ENCODE data around the gene CCDC92B.

The CCDC92B gene

DNA sequence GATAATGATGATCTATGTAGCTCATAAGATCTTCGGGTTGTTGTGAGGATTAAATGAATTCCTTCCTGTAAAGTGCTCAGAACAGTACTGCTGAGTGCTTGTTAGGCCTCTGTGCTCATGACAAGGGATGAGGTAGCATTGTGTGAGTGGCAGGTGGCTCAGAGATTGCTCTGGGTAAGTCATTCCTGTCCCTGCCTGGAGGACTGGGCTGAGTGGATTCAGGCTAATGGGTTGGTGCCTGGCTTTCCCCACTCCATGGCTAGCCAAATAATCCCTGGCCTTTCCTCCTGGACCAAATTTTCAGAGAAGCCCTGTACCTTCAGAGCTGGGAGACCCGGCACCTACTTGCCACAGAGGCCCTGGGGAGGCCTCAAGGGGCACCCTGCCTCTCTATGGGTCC is 1.3 kb upstream of the CCDC92B start:
- DNase-seq (ENCODE audit: insufficient read length, low spot score) = no peak
- no peak for TF ChIP-seq POU2F2 (IDR thresholded peaks at IDR 0.05; ENCODE audit: low read depth, low read length)
- TF ChIP-seq POLR2A (IDR thresholded peaks at IDR 0.05; ENCODE audit: low read depth, low read length) = no peak
- no peak for TF ChIP-seq PAX5 (IDR thresholded peaks at IDR 0.05; ENCODE audit: insufficient read depth, low read length, severe bottlenecking)
- no peak for TF ChIP-seq TAF1 (IDR thresholded peaks at IDR 0.05; ENCODE audit: low read depth, low read length)
- no peak for TF ChIP-seq SPI1 (IDR thresholded peaks at IDR 0.05; ENCODE audit: low read depth, low read length)
- no peak for TF ChIP-seq POLR2AphosphoS5 (IDR thresholded peaks at IDR 0.05; ENCODE audit: low read depth, low read length)
- no peak for FAIRE-seq

DNA sequence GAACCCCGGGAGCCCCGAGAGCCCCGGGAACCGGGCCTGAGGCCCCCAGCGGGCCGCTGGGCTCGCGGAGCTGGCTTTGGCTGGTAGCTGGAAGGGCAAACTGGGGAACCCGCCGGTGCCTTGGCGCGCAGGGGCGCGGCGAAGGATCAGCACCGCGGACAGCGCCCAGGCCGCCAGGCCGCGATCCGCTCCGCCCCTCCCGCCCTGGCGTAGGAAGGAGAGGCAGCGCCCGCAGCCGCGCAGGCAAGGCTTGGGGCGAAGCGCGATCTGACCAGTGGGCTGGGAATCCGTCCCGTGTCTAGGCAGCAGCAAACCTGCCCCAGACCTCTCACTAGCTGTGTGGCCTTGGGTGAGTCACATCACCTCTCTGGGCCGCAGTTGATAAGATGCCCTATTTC is 331 bp upstream of the CCDC92B start:
- peak; percentile 94 for DNase-seq (ENCODE audit: insufficient read length, low spot score)
- peak; percentile 95 for FAIRE-seq
- no peak for TF ChIP-seq POU2F2 (IDR thresholded peaks at IDR 0.05; ENCODE audit: low read depth, low read length)
- TF ChIP-seq SPI1 (IDR thresholded peaks at IDR 0.05; ENCODE audit: low read depth, low read length) = no peak
- no peak for TF ChIP-seq POLR2A (IDR thresholded peaks at IDR 0.05; ENCODE audit: low read depth, low read length)

DNA sequence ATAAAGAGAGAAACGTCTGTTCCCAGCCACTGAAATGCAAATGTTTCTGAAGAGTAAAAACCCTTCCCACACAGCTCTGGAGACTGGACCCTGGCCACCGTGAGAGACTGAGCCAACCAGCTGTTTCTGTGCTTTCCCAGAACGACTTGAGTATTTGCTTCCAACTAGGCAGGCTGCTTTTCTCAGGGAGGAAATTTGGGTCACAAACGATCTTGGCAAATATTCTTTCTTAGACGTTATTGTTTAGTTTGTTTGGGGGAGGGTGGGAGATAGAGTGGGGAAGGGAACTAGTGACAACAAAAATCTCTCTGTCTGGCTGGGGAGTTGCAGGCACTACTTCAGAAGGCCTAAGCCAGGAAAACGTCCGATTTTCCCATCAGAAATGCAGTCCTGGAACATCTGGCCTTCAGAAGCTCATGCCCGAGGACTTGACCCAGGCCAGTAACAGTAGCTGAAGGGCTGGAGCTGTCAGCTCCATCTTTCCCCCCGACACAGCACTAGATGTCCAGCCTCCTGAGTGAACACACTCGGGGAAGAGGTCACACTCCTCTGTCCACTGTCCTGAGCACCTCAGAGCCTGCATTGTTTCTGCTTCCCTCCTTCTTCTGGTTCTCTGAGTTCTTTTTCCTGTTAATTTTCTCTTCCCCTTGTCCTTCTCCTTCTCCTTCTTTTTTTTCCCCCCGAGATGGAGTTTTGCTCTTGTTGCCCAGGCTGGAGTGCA is 4.0 kb downstream of the CCDC92B start:
- no peak for TF ChIP-seq POLR2AphosphoS5 (IDR thresholded peaks at IDR 0.05; ENCODE audit: low read depth, low read length)
- TF ChIP-seq SPI1 (IDR thresholded peaks at IDR 0.05; ENCODE audit: low read depth, low read length) = no peak
- TF ChIP-seq TAF1 (IDR thresholded peaks at IDR 0.05; ENCODE audit: low read depth, low read length) = no peak
- no peak for TF ChIP-seq POU2F2 (IDR thresholded peaks at IDR 0.05; ENCODE audit: low read depth, low read length)
- TF ChIP-seq PAX5 (IDR thresholded peaks at IDR 0.05; ENCODE audit: insufficient read depth, low read length, severe bottlenecking) = no peak
- no peak for TF ChIP-seq POLR2A (IDR thresholded peaks at IDR 0.05; ENCODE audit: low read depth, low read length)
- FAIRE-seq = no peak
- DNase-seq (ENCODE audit: insufficient read length, low spot score) = no peak

DNA sequence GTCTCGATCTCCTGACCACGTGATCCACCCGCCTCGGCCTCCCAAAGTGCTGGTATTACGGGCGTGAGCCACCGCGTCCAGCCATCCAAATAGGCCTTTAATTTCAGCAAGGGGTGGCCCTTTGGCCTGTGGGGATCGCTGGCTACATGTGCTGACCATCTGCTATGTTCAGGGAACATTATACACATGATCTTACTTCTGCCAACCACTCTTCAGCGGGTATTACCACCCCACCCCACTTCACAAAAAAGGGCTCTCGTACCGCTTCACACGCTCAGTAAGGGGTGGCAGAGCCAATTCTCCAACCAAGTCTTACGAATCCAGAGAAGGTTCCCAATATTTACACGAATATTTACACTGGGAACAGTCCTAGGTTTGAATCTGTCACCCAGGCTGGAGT is 11.8 kb downstream of the CCDC92B start:
- DNase-seq (ENCODE audit: insufficient read length, low spot score) (no peak), FAIRE-seq (no peak)

DNA sequence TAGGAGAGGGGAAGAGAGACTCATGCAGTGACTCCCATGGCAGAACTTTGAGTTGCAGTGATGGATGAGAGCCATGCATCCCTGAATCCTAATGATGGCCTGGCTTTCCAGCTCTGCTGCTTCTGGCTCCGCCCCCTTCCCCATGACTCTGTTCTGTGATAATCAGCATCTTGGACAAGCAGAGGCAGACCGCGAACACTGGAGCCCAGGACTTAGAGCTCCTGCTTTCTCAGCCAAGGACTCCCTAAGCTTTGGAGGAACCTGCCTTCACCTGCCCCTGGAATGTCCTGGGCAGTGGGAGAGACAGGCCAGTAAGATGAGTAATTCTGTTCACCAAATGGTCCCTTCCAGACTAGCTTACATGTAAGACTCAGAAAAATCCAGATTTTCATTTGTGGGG is 12.5 kb downstream of the CCDC92B start:
- no peak for DNase-seq (ENCODE audit: insufficient read length, low spot score)
- no peak for FAIRE-seq
- no peak for TF ChIP-seq POLR2AphosphoS5 (IDR thresholded peaks at IDR 0.05; ENCODE audit: low read depth, low read length)
- TF ChIP-seq POLR2A (IDR thresholded peaks at IDR 0.05; ENCODE audit: low read depth, low read length) = no peak
- TF ChIP-seq SPI1 (IDR thresholded peaks at IDR 0.05; ENCODE audit: low read depth, low read length) = no peak
- TF ChIP-seq POU2F2 (IDR thresholded peaks at IDR 0.05; ENCODE audit: low read depth, low read length) = no peak
- TF ChIP-seq PAX5 (IDR thresholded peaks at IDR 0.05; ENCODE audit: insufficient read depth, low read length, severe bottlenecking) = no peak
- TF ChIP-seq TAF1 (IDR thresholded peaks at IDR 0.05; ENCODE audit: low read depth, low read length) = no peak

More for the DNA sequence above, 11.8 kb downstream of the CCDC92B start:
- TF ChIP-seq POLR2AphosphoS5 (IDR thresholded peaks at IDR 0.05; ENCODE audit: low read depth, low read length) = no peak
- no peak for TF ChIP-seq PAX5 (IDR thresholded peaks at IDR 0.05; ENCODE audit: insufficient read depth, low read length, severe bottlenecking)
- TF ChIP-seq TAF1 (IDR thresholded peaks at IDR 0.05; ENCODE audit: low read depth, low read length) = no peak
- TF ChIP-seq POLR2A (IDR thresholded peaks at IDR 0.05; ENCODE audit: low read depth, low read length) = no peak
- TF ChIP-seq SPI1 (IDR thresholded peaks at IDR 0.05; ENCODE audit: low read depth, low read length) = no peak
- no peak for TF ChIP-seq POU2F2 (IDR thresholded peaks at IDR 0.05; ENCODE audit: low read depth, low read length)

DNA sequence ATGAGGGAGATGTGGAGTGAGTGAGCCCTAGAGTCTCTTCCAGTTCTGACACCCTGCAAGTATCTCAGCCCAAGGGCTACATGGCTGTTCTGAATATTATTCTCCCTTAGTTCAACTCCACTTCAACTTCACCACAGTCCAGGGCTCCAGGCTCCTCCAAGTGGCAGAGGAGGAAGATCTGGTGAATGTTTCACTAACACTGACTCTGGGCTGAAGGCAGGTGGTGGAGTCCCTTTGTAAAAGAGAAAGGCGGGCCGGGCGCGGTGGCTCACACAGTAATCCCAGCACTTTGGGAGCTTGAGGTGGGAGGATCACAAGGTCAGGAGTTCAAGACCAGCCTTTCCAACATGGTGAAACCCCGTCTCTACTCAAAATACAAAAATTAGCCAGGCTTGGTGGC is 13.6 kb downstream of the CCDC92B start:
- DNase-seq (ENCODE audit: insufficient read length, low spot score) (no peak), FAIRE-seq (no peak)
- no peak for TF ChIP-seq TAF1 (IDR thresholded peaks at IDR 0.05; ENCODE audit: low read depth, low read length)
- TF ChIP-seq POU2F2 (IDR thresholded peaks at IDR 0.05; ENCODE audit: low read depth, low read length) = no peak
- no peak for TF ChIP-seq SPI1 (IDR thresholded peaks at IDR 0.05; ENCODE audit: low read depth, low read length)
- no peak for TF ChIP-seq POLR2A (IDR thresholded peaks at IDR 0.05; ENCODE audit: low read depth, low read length)
- TF ChIP-seq POLR2AphosphoS5 (IDR thresholded peaks at IDR 0.05; ENCODE audit: low read depth, low read length) = no peak
- TF ChIP-seq PAX5 (IDR thresholded peaks at IDR 0.05; ENCODE audit: insufficient read depth, low read length, severe bottlenecking) = no peak

DNA sequence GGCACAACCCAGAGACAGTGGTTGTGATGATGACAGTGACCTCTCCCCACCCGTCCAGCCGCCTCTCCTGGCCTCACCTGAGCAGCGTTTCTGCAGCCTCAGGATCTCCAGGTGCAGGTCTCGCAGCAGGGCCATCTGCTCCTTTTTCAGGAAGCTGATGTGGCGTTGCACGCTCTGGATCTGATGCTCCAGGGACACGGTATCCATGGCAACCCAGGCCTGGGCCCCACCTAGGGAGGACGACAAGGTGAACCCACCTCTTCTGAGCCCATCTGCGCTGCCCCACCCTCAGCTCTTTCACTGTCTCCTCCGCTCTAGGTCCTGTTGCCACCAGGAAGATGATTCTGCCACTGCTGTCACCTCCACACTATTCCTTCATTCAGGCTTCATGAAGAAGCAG is 14.5 kb downstream of the CCDC92B start:
- TF ChIP-seq POLR2AphosphoS5 (IDR thresholded peaks at IDR 0.05; ENCODE audit: low read depth, low read length) (no peak), TAF1 (IDR thresholded peaks at IDR 0.05; ENCODE audit: low read depth, low read length) (no peak), SPI1 (IDR thresholded peaks at IDR 0.05; ENCODE audit: low read depth, low read length) (no peak), PAX5 (IDR thresholded peaks at IDR 0.05; ENCODE audit: insufficient read depth, low read length, severe bottlenecking) (no peak), POU2F2 (IDR thresholded peaks at IDR 0.05; ENCODE audit: low read depth, low read length) (no peak), POLR2A (IDR thresholded peaks at IDR 0.05; ENCODE audit: low read depth, low read length) (no peak)
- FAIRE-seq (no peak), DNase-seq (ENCODE audit: insufficient read length, low spot score) (no peak)

DNA sequence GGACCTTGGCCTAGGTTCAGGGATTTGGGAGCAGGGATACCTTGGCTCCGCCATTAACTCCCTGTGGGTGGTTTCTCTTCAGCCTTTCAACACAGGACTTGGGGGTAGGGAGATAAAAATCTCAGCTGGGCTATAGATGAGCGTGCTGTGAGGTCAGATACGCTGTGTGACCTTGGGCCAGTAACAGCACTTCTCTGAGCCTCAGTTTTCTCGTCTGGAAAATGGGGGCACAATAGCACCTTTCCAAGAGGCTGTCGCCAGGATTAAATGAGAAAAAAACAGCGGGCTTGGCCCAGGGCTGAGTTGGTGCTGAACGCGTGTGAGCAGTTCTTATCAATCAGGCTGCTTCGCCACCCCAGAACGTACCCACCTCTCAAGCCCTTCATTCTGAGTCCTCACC is 17.6 kb downstream of the CCDC92B start:
- no peak for FAIRE-seq
- no peak for DNase-seq (ENCODE audit: insufficient read length, low spot score)
- TF ChIP-seq SPI1 (IDR thresholded peaks at IDR 0.05; ENCODE audit: low read depth, low read length) (no peak), TAF1 (IDR thresholded peaks at IDR 0.05; ENCODE audit: low read depth, low read length) (no peak), POU2F2 (IDR thresholded peaks at IDR 0.05; ENCODE audit: low read depth, low read length) (no peak), POLR2AphosphoS5 (IDR thresholded peaks at IDR 0.05; ENCODE audit: low read depth, low read length) (no peak), PAX5 (IDR thresholded peaks at IDR 0.05; ENCODE audit: insufficient read depth, low read length, severe bottlenecking) (no peak), POLR2A (IDR thresholded peaks at IDR 0.05; ENCODE audit: low read depth, low read length) (no peak)

DNA sequence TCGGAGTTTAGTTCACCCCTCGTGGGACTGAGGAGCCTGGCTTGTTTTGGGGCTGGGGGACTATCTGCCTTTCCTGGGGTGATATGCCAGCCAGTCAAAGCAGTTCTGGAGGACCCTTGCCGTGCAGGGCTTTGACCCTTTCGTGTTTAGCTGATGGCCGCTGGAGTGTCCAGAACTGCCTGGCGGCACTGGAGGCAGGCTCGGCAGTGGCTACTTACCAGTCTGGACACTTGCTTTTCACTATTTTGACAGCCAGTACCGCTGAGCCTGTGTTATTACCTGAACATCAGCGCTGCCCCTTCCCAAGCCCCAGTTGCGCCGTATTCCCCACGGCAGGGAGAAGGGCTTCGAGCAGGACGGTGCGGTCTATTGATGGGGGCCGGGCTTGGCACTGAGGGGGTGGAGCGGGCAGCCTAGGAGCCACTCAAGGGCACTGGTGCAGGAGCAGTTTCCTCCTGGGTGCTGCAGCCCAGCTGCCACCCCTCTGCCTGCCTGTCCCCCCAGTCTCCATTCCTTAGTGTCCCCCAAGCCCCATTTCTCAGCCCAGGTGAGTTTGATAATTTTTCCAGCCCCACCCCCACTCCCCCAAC is 18.6 kb downstream of the CCDC92B start:
- FAIRE-seq = no peak
- no peak for TF ChIP-seq POLR2A (IDR thresholded peaks at IDR 0.05; ENCODE audit: low read depth, low read length)
- TF ChIP-seq TAF1 (IDR thresholded peaks at IDR 0.05; ENCODE audit: low read depth, low read length) = no peak
- no peak for TF ChIP-seq POLR2AphosphoS5 (IDR thresholded peaks at IDR 0.05; ENCODE audit: low read depth, low read length)
- TF ChIP-seq PAX5 (IDR thresholded peaks at IDR 0.05; ENCODE audit: insufficient read depth, low read length, severe bottlenecking) = no peak
- TF ChIP-seq SPI1 (IDR thresholded peaks at IDR 0.05; ENCODE audit: low read depth, low read length) = no peak
- no peak for TF ChIP-seq POU2F2 (IDR thresholded peaks at IDR 0.05; ENCODE audit: low read depth, low read length)
- no peak for DNase-seq (ENCODE audit: insufficient read length, low spot score)
